ENCODE results near the gene DDX20.
A peak's percentile ranks its signal among the peaks of the same experiment; 100 is the strongest.

DNA sequence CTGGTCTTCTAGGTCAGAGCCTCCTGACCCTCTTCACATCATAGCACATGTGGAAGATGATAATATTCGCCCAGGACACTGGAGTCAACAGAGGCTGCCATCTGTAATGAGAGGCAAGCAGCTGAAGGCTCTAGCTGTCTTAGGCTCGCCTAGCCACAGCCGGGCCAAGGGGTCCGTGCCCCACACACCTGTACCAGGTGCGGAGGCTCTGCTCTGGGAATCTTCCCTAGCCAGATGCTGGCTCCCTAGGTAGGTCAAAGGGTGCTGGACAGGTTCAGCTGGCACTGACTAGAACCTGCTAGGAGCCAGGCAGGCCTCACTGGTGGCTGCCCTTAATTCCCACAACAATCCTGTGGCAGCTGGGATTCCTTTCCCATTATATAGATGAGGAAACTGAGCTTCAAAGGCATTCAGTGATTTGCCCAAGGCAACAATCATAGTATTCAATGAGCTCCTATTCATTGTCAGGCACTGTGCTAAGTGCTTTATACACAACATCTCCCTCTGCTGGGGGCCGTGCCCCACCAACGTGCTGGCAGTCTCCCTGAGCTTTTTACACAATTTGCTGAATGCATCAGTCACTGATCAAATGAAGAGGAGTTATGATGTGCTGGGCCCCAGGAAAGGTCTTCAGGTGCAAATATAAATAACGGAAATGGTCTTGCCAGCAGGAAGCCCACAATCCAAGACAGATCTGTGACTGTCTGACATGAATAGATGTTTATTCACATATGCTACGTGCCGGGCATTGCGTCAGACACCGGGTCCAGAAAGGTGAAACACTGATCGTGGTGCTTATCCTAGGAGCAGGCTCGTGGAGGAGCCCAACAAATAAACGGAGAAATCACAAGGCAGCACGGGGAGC lies 58.0 kb downstream of the DDX20 start:
- TF ChIP-seq, protein P1, sequence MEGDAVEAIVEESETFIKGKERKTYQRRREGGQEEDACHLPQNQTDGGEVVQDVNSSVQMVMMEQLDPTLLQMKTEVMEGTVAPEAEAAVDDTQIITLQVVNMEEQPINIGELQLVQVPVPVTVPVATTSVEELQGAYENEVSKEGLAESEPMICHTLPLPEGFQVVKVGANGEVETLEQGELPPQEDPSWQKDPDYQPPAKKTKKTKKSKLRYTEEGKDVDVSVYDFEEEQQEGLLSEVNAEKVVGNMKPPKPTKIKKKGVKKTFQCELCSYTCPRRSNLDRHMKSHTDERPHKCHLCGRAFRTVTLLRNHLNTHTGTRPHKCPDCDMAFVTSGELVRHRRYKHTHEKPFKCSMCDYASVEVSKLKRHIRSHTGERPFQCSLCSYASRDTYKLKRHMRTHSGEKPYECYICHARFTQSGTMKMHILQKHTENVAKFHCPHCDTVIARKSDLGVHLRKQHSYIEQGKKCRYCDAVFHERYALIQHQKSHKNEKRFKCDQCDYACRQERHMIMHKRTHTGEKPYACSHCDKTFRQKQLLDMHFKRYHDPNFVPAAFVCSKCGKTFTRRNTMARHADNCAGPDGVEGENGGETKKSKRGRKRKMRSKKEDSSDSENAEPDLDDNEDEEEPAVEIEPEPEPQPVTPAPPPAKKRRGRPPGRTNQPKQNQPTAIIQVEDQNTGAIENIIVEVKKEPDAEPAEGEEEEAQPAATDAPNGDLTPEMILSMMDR (IDR thresholded peaks at IDR 0.05; ENCODE audit: low read length) = peak; percentile 41; the same call in 1 of the 2 replicates
- no peak for TF ChIP-seq EZH2 (IDR thresholded peaks at IDR 0.05; ENCODE audit: borderline replicate concordance, low read length)
